PC-3 (cell line): ENCODE data around the gene DNM2.

ENCODE experiments used
- EZH2 ChIP-seq: fragments of 300-600 bp; sonication (generic); IDR thresholded peaks from one replicate; pipeline ENCODE4 v1.6.1; 2017; ENCODE audit warnings: antibody characterized with exemption, mild to moderate bottlenecking, low read length; ENCODE audit not compliant: unreplicated experiment
- EZH2phosphoT487 ChIP-seq: fragments of 300-600 bp; sonication (generic); IDR thresholded peaks from 2 replicates; pipeline ENCODE4 v1.6.1; 2018; ENCODE audit warnings: mild to moderate bottlenecking, antibody characterized with exemption, low read length, borderline replicate concordance
- TF ChIP-seq, protein P1 (sequence below): fragments of 300-600 bp; sonication (generic); conservative IDR thresholded peaks from 2 replicates; pipeline ENCODE4 v1.5.1; 2017; ENCODE audit warnings: antibody characterized with exemption, low read depth, mild to moderate bottlenecking, low read length

- TF ChIP-seq, protein P1, sequence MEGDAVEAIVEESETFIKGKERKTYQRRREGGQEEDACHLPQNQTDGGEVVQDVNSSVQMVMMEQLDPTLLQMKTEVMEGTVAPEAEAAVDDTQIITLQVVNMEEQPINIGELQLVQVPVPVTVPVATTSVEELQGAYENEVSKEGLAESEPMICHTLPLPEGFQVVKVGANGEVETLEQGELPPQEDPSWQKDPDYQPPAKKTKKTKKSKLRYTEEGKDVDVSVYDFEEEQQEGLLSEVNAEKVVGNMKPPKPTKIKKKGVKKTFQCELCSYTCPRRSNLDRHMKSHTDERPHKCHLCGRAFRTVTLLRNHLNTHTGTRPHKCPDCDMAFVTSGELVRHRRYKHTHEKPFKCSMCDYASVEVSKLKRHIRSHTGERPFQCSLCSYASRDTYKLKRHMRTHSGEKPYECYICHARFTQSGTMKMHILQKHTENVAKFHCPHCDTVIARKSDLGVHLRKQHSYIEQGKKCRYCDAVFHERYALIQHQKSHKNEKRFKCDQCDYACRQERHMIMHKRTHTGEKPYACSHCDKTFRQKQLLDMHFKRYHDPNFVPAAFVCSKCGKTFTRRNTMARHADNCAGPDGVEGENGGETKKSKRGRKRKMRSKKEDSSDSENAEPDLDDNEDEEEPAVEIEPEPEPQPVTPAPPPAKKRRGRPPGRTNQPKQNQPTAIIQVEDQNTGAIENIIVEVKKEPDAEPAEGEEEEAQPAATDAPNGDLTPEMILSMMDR, result no peak
- TF ChIP-seq EZH2 (no peak), EZH2phosphoT487 (no peak)
These were observed 120.5 kb downstream of the DNM2 start for GRCh38 chr19:10838377-10838776.
